ENCODE data around the gene ZMIZ1.

Gene ZMIZ1

GRCh38 chr10:79144351-79145173 lies 75.8 kb downstream of the ZMIZ1 start:
- DNase-seq (ENCODE audit: insufficient read length, low spot score) (no peak), FAIRE-seq (no peak)
- no peak for TF ChIP-seq POLR2A (IDR thresholded peaks at IDR 0.05; ENCODE audit: low read depth, low read length)

- no peak for FAIRE-seq
- no peak for TF ChIP-seq POLR2A (IDR thresholded peaks at IDR 0.05; ENCODE audit: low read depth, low read length)
- DNase-seq (ENCODE audit: insufficient read length, low spot score) = no peak
Observed at GRCh38 chr10:79145174-79145483, 76.4 kb downstream of the ZMIZ1 start.

DNA sequence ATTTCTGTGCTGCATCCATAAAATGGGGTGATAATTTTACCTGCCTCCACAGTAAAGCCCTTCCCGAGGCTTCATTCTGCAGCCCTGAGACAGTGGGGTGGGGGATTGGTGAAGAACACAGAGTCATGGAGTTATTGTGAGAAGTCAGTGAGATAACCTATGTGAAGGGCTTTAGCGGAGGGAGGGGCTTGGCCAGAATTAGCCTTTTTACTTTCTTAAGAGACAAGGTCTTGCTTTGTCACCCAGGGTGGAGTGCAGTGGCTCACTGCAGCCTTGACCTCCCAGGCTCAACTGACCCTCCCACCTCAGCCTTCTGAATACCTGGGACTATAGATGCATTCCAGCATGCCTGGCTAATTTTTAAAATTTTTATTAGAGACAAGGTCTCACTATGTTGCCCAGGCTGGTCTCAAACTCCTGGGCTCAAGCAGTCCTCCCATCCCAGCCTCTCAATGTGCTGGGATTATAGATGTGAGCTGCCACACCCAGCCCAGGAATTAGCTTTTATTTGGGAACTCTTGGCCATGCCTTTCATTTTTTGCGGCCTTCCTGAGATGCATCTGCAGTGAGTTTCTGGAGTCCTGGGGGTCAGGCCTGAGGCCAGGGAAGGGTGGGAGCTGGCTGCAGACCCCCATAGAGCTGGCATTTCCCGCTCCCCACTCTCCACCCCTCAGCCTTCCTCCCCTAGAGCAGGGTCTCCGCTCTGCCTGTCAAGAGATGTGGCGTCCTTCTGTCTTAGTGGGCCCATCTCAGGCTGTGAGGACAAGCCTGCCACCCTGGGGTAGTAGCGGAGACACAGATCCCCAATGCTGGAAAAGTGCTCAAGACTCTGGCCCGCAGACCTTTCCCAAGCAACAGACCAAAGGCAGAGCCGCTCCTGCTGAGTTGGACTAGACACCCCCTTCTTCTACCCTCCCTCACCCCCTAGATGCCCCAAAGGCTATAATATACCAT lies 77.0 kb downstream of the ZMIZ1 start:
- TF ChIP-seq POLR2A (IDR thresholded peaks at IDR 0.05; ENCODE audit: low read depth, low read length) = no peak
- DNase-seq (ENCODE audit: insufficient read length, low spot score) (no peak), FAIRE-seq (no peak)

DNA sequence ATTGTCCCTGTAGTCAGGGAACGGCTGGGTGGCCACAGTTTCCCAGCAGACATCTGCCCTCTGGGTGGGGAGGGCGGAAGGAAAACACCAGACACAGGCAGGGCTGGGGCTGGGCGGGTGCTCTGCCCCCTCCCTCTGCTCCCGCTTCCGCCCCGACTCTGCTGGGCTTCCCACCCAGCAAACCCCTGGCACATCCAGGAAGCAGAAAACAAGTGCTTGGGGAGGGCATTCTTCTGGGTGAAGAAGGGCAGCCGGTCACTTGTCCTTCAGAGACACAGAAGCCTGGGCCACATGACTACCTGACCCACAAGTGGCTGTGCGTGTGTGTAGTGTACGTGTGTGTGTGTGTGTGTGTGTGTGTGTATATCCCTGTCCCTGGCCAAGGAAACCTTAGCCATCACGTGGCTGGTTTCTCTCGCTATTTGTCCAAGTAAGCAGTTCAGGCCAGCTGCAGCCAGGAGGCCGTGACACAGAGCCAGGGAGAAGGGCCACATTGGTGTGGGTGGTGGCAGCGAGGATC lies 77.9 kb downstream of the ZMIZ1 start:
- FAIRE-seq (no peak), DNase-seq (ENCODE audit: insufficient read length, low spot score) (no peak)
- no peak for TF ChIP-seq POLR2A (IDR thresholded peaks at IDR 0.05; ENCODE audit: low read depth, low read length)

DNA sequence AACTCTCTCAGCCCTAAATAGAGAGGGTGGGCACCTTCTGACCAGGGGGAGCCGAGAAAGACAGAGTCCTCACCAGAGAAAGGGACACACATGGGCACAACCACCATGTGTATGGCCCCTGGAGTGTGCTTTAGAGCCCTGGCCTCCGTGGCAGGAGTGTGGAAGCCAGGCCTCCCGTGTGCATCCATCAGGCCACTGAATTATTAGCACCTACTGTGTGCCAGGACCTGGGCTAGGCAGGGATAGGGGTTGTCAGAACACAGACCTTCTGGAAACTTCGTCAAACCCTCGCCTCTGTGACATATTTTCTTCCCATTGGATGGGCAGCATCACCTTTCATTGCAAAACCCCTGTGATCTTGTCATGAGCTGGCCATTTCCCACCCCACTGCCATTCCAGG lies 78.5 kb downstream of the ZMIZ1 start:
- no peak for FAIRE-seq
- TF ChIP-seq POLR2A (IDR thresholded peaks at IDR 0.05; ENCODE audit: low read depth, low read length) = no peak
- DNase-seq (ENCODE audit: insufficient read length, low spot score) = no peak

- FAIRE-seq = no peak
- no peak for TF ChIP-seq POLR2A (IDR thresholded peaks at IDR 0.05; ENCODE audit: low read depth, low read length)
- no peak for DNase-seq (ENCODE audit: insufficient read length, low spot score)
Observed at GRCh38 chr10:79147796-79148451, 79.2 kb downstream of the ZMIZ1 start.

- DNase-seq (ENCODE audit: insufficient read length, low spot score) = peak; percentile 88
- peak; percentile 39 for TF ChIP-seq POLR2A (IDR thresholded peaks at IDR 0.05; ENCODE audit: low read depth, low read length)
- peak; percentile 48 for FAIRE-seq
Observed at GRCh38 chr10:79148452-79149344, 79.9 kb downstream of the ZMIZ1 start.

DNA sequence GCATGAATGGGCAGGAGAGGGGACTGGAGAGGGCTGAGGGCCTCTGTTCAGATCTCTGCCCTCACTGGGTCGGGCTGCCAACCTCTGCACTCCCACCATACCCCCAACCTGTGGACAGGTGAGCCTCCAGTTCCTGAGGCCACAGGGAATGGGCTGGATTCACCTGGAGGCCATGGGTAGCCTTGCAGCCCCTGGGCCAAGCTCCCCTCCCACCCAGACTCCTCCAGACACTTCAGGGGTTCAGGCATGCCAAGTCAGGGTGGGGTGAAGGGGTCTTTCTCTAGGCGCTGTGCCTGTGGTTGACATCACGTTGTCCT lies 80.5 kb downstream of the ZMIZ1 start:
- no peak for TF ChIP-seq POLR2A (IDR thresholded peaks at IDR 0.05; ENCODE audit: low read depth, low read length)
- FAIRE-seq (no peak), DNase-seq (ENCODE audit: insufficient read length, low spot score) (no peak)

DNA sequence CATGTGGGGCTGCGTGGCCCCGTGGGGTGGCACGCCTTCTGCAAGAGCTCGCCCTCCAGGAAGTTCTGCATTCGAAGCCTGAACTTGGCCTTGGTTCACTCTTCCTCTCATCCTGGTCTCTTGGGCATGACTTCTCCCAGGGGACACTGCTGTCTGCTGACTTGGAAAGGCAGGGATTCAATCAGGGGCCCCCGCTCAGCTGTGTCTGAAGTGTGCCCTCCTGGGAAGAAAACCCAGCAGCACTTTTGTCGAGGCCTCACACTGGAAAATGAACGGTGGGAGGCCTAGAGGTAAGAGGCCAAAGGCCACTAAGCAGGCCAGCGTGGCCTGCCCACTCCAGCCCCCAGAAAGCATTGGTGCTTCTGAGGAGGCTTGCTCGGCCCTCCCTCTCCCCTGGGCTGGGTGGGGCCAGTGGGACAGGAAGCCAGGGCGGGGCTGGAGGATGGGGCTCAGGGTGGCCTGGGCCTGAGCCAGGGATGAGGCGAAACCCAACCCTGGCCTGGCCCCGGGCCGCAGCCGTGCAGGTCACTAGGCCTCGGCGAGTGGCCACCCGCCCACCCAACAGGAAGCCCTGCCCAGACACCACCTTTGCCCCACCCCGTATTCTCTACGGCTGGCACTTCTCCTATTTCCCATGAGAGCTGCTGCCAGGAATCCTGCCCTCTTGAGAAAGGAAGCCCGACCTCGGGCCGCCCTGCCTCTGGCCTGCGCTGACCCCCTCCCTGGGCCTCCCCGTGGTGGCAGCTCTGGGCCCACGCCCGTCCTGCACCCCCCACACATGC lies 81.1 kb downstream of the ZMIZ1 start:
- peak; percentile 64 for FAIRE-seq
- DNase-seq (ENCODE audit: insufficient read length, low spot score) = peak; percentile 94
- peak; percentile 52 for TF ChIP-seq POLR2A (IDR thresholded peaks at IDR 0.05; ENCODE audit: low read depth, low read length)

GRCh38 chr10:79150444-79150754 lies 81.6 kb downstream of the ZMIZ1 start:
- TF ChIP-seq POLR2A (IDR thresholded peaks at IDR 0.05; ENCODE audit: low read depth, low read length) = no peak
- no peak for DNase-seq (ENCODE audit: insufficient read length, low spot score)
- no peak for FAIRE-seq

GRCh38 chr10:79152423-79152817 lies 83.7 kb downstream of the ZMIZ1 start:
- DNase-seq (ENCODE audit: insufficient read length, low spot score) (no peak), FAIRE-seq (no peak)
- 0 out of 2 replicates have a peak, but pooled peaks have one; percentile 14 for TF ChIP-seq POLR2A (IDR thresholded peaks at IDR 0.05; ENCODE audit: low read depth, low read length)

DNA sequence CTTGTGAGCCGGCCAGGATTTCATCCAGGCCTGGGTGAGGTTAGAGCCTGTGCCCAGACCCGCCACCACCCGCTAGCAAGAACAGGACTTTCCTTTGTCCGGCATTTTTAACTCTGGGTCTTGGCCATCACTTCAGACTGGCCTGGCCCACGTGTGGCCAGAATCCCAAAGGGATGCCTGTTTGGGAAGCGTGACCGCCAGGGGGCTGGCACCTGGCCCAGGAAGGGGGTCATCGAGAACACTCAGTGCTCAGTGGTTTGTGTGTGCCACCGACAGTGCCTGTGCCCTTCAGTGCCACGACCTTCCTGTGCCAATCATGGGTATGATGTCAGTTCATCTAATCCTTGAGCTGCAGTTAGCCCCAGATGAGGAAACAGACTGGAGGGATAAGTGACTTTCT lies 85.0 kb downstream of the ZMIZ1 start:
- FAIRE-seq = no peak
- TF ChIP-seq POLR2A (IDR thresholded peaks at IDR 0.05; ENCODE audit: low read depth, low read length) = no peak
- DNase-seq (ENCODE audit: insufficient read length, low spot score) = no peak
